Loucy (cell line): ENCODE data around the gene MKI67.

Experiments used
- H2AFZ ChIP-seq: fragments of 200-600 bp; sonication (generic); 2 replicates; pipeline ENCODE4 v1.6.0; 2016; ENCODE audit warnings: antibody characterized with exemption, mild to moderate bottlenecking, low read length, moderate library complexity
- H3F3A ChIP-seq: fragments of 200-600 bp; 2 replicates; pipeline ENCODE4 v1.6.0; 2016; ENCODE audit warnings: antibody characterized with exemption, low read depth, mild to moderate bottlenecking
- H3K27me3 ChIP-seq: fragments of 200-600 bp; sonication (generic); 2 replicates; pipeline ENCODE4 v1.6.1; 2014; ENCODE audit warnings: low read length, mild to moderate bottlenecking; ENCODE audit not compliant: insufficient read depth, poor library complexity, severe bottlenecking
- H3K36me3 ChIP-seq: fragments of 200-600 bp; sonication (generic); 2 replicates; pipeline ENCODE4 v1.6.1; 2016; ENCODE audit warnings: low read length; ENCODE audit not compliant: insufficient read depth
- H3K4me1 ChIP-seq: fragments of 200-600 bp; sonication (generic); 2 replicates; pipeline ENCODE4 v1.5.1; 2014; ENCODE audit warnings: low read length, mild to moderate bottlenecking; ENCODE audit not compliant: insufficient read depth, poor library complexity, severe bottlenecking
- H3K4me2 ChIP-seq: fragments of 200-600 bp; sonication (generic); 2 replicates; pipeline ENCODE4 v1.6.0; 2014; ENCODE audit warnings: antibody characterized with exemption, low read length, low read depth, mild to moderate bottlenecking; ENCODE audit not compliant: poor library complexity, severe bottlenecking
- H3K4me3 ChIP-seq: fragments of 200-600 bp; sonication (generic); 2 replicates; pipeline ENCODE4 v1.5.1; 2014; ENCODE audit warnings: low read length, mild to moderate bottlenecking, mixed read lengths; ENCODE audit not compliant: poor library complexity, severe bottlenecking
- H3K79me2 ChIP-seq: fragments of 200-600 bp; sonication (generic); 2 replicates; pipeline ENCODE4 v1.6.1; 2014; ENCODE audit warnings: low read length; ENCODE audit not compliant: insufficient read depth
- H3K9ac ChIP-seq: fragments of 200-600 bp; sonication (generic); 2 replicates; pipeline ENCODE4 v1.6.0; 2014; ENCODE audit warnings: mild to moderate bottlenecking, low read depth, low read length, moderate library complexity; ENCODE audit not compliant: poor library complexity, severe bottlenecking
- H3K9me2 ChIP-seq: fragments of 200-600 bp; sonication (generic); replicated peaks from 2 replicates; pipeline ENCODE4 v1.6.1; 2016; ENCODE audit warnings: low read depth, low read length, mixed read lengths
- H3K9me3 ChIP-seq: fragments of 200-600 bp; sonication (generic); 2 replicates; pipeline ENCODE4 v1.6.1; 2014; ENCODE audit warnings: mild to moderate bottlenecking, antibody characterized with exemption, low read length, low read depth; ENCODE audit not compliant: insufficient read depth
- H4K20me1 ChIP-seq: fragments of 200-600 bp; sonication (generic); 2 replicates; pipeline ENCODE4 v1.6.0; 2014; ENCODE audit warnings: antibody characterized with exemption, low read length, mild to moderate bottlenecking; ENCODE audit not compliant: insufficient read depth, poor library complexity, severe bottlenecking
- CTCF ChIP-seq: fragments of 200-600 bp; sonication (generic); conservative IDR thresholded peaks from 2 replicates; pipeline ENCODE4 v1.5.1; 2014; ENCODE audit warnings: mild to moderate bottlenecking, antibody characterized with exemption, low read length
- EZH2phosphoT487 ChIP-seq: fragments of 200-600 bp; IDR thresholded peaks from 2 replicates; pipeline ENCODE4 v1.6.1; 2018; ENCODE audit warnings: antibody characterized with exemption, mild to moderate bottlenecking, moderate library complexity, borderline replicate concordance

Gene MKI67

GRCh38 chr10:128113026-128113425 is 13.2 kb downstream of the MKI67 start:
- no peak for TF ChIP-seq EZH2phosphoT487
- Histone ChIP-seq H3K4me2 (no peak overlapping the region), H3K27me3 (no peaks in the 10 kb centered on the region), H4K20me1 (peaks cover 67% of the 10 kb centered on the region), H2AFZ (no peak overlapping the region), H3K9ac (no peak overlapping the region), H3F3A (no peaks in the 10 kb centered on the region), H3K79me2 (peaks cover 90% of the 10 kb centered on the region), H3K9me2 (no peaks in the 10 kb centered on the region), H3K9me3 (no peaks in the 10 kb centered on the region), H3K4me1 (peaks cover 9% of the 10 kb centered on the region), H3K36me3 (peaks cover 100% of the 10 kb centered on the region), H3K4me3 (no peak overlapping the region)

DNA sequence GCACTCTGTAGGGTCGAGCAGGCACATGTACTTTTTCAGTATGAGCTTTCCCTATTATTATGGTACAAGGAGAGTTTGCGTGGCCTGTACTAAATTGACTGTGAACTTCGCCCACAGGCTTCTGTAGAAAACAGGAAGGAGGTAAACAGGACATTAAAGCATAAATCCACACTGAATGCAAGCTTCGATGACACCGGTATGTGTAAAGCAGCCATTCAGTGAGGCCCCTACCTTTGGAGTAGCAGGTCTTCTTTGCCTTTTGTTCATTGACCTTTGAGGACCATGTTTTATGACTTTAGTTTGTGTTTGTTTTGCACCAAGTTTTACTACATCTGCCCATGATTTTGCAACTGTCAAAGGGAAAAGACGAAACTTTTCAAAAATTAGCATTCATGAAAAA is 14.5 kb downstream of the MKI67 start:
- no peaks in the 10 kb centered on the region for H3K27me3 ChIP-seq
- TF ChIP-seq CTCF (no peak), EZH2phosphoT487 (no peak)
- H3K79me2 ChIP-seq: peaks cover 84% of the 10 kb centered on the region
- H3K4me3 ChIP-seq: no peak overlapping the region
- H3K9me3 ChIP-seq: no peaks in the 10 kb centered on the region
- H3K4me2 ChIP-seq: no peak overlapping the region
- H3K9me2 ChIP-seq: no peaks in the 10 kb centered on the region
- no peaks in the 10 kb centered on the region for H3F3A ChIP-seq
- no peak overlapping the region for H2AFZ ChIP-seq
- peaks cover 100% of the 10 kb centered on the region for H3K36me3 ChIP-seq
- H3K4me1 ChIP-seq: peaks cover 9% of the 10 kb centered on the region
- H4K20me1 ChIP-seq: peaks cover 55% of the 10 kb centered on the region
- no peak overlapping the region for H3K9ac ChIP-seq

GRCh38 chr10:128110339-128110738 is 15.9 kb downstream of the MKI67 start:
- TF ChIP-seq EZH2phosphoT487 (no peak), CTCF (no peak)
- Histone ChIP-seq H3K4me3 (no peak overlapping the region), H3K36me3 (peaks cover 100% of the 10 kb centered on the region), H3F3A (no peaks in the 10 kb centered on the region), H3K9me3 (no peaks in the 10 kb centered on the region), H3K27me3 (no peaks in the 10 kb centered on the region), H3K4me1 (peaks cover 9% of the 10 kb centered on the region), H2AFZ (no peak overlapping the region), H4K20me1 (peaks cover 50% of the 10 kb centered on the region), H3K9me2 (no peaks in the 10 kb centered on the region), H3K9ac (no peak overlapping the region), H3K79me2 (peaks cover 76% of the 10 kb centered on the region), H3K4me2 (no peak overlapping the region)

GRCh38 chr10:128109707-128110106 is 16.5 kb downstream of the MKI67 start:
- Histone ChIP-seq H3K9me3 (no peaks in the 10 kb centered on the region), H3K79me2 (peaks cover 75% of the 10 kb centered on the region), H3K9me2 (no peaks in the 10 kb centered on the region), H3K4me3 (no peak overlapping the region), H3K4me2 (no peak overlapping the region), H2AFZ (no peak overlapping the region), H3K9ac (no peak overlapping the region), H3K27me3 (no peaks in the 10 kb centered on the region), H4K20me1 (peaks cover 44% of the 10 kb centered on the region), H3K4me1 (peaks cover 6% of the 10 kb centered on the region), H3K36me3 (peaks cover 100% of the 10 kb centered on the region), H3F3A (no peaks in the 10 kb centered on the region)
- TF ChIP-seq CTCF (no peak), EZH2phosphoT487 (no peak)
